SKM-1 (cell line): ENCODE data around the gene SGCE.

Source experiments
- DNase-seq: peaks from one replicate; lab custom pipeline; 2025; ENCODE audit not compliant: unreplicated experiment; lab: John Stamatoyannopoulos, UW

SGCE gene

GRCh38 chr7:94658826-94659225 is 2.9 kb upstream of the SGCE start:
- no peak for DNase-seq

- peak; percentile 74 for DNase-seq
Measured at GRCh38 chr7:94657771-94658693, 2.1 kb upstream of the SGCE start.

DNA sequence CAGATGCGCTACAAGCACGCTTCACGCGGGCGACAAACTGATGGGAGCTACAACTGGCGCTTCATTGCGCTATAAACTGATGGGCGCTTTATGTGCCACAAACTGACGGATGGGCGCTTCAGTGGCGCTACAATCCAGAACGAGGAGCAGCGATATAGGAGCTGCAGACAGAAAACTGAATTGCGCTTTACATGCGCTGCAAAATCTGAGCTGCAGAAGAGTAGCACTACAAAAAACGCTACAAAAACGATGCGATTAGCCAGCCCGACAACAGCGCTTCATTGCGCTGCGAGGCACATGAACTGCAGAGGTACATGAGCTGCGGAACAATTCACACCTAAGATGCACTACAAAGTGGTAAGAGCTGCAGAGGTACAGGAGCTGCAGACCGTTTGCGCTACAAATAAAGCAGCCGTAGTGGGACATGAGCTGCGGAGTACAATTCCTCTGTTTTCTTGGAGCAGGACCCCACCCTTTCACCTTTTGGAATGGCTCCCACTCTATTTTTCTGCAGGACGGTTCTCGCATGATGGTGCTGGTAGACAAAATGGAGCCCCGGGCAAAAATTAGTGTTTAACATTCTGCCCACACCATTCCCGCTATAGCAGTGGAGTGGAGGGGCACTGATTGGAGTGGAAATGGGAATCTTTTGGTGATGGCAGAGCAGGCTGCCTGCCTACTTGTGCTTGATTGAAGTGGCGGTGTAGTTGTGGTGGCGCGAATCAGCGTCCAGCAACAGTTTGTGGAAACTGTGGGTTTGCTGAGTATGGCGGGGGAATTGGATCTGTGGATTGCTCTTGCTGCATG is 1.2 kb upstream of the SGCE start:
- DNase-seq: no peak

- no peak for DNase-seq
Measured at GRCh38 chr7:94656658-94656924, 658 bp upstream of the SGCE start.

- no peak for DNase-seq
Measured at GRCh38 chr7:94655126-94655847, 646 bp downstream of the SGCE start.

DNA sequence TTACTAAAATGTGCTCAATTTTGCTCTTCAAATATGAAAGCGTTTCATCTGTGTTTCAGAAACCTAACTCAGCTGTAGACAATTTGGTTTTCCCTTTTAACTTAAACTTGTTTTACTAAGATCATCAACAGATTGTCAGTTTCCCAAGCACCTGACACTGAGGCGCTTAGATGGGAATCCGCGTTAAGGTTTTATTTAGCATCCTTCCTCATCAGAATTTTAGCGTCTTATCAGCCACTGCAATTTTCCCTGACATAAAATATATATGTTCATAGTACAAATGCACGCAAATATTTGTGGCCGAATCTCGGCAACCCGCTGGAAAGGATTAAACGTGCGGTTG is 1.2 kb downstream of the SGCE start:
- no peak for DNase-seq

DNA sequence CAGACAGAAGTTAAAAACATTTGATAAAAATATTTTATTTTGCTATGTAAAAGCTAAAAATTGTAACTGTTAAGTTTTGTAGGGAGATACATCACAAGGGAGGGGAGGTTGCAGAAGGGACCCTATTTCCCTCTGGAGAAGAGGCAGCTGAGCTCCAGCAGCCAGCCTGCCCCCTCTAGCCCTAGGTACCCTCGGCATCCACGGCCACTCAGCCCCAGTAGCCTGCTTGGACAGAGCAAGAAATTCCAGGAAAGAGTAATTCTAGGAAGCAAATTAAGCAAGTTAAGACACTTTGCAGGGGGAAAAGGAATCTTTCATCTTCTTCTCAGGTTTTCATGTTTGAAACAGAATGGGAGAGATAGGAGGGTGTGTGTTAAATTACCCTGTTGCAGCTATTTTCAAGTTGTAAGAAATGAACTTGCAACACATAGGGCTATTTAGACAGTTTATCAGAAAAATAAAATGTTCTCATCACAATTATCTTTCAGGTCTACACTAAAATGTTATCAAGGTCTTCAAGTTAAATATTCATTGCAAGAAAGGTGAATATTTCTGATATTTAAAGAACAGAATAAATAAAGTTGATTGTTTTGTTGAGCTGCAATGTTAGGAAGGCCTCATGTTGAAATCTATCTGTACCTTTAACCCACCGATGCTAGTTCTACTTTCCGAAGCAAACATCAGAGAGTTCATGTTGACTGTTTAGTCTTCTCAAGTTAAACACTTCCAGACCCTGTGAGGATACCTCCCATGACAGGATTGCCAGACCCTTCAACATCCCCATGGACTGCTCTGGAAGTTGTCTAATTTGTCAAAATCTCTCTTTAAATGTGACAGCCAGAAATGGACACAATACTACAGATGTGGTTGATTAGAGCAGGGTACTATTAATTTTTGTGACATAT is 5.5 kb downstream of the SGCE start:
- DNase-seq: no peak

- DNase-seq: no peak
Measured at GRCh38 chr7:94649450-94649849, 6.5 kb downstream of the SGCE start.

DNA sequence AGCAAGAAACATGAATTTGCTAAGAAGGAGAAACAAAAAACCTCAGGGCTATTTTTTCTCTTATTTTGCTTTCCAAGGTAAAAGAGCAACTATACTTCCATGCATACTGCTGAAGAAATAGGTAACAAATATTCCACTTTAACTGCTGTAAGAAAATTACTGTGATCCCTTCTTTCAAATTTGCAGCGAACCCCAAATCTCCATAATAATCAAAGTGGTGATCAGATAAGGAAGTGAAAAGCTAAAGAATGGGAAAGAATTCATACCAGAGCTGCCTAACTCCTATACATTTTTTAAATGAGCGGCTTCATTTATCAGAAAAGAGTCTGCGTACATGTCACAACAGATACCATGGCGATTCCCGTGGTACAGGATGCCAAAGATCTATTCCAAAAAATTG is 7.2 kb downstream of the SGCE start:
- no peak for DNase-seq

- DNase-seq: no peak
Measured at GRCh38 chr7:94647295-94647694, 8.6 kb downstream of the SGCE start.

GRCh38 chr7:94643771-94644545 is 12.0 kb downstream of the SGCE start:
- no peak for DNase-seq

DNA sequence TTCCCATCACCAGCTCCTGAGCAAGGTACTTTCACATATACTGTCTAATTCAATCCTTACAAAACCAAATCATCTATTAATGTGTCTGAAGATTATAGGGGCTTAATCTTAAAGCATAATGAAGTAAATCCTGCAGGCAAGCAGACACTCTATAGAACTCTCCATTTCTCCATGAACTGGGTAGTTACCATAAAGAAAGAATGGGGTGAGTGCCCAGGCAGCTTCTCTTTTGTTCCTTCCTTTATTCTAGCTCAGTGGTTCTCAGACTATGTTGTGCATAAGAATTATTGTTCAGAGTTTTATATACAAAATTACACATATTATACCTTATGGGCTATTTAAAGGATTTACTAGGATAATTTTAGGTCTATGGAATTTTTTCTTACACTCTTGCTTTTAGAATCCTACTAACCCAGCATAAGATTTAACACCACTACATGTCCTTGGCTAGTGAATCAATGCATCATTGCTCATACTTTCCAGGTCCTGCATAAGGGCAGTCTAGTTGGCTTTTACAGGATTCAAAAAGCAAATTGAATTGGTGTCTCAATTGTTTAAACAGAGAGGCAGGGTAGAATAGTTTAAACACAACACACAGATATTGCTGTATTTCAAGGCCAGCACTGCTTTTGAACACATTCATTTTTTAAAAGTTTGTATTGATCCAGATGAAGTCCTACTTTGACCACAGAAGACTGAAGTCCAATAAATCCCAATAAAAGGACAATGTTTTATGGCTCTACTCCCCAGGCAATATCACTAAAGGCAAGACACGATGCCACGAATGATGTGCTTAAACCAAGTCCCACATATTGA is 12.9 kb downstream of the SGCE start:
- no peak for DNase-seq

DNA sequence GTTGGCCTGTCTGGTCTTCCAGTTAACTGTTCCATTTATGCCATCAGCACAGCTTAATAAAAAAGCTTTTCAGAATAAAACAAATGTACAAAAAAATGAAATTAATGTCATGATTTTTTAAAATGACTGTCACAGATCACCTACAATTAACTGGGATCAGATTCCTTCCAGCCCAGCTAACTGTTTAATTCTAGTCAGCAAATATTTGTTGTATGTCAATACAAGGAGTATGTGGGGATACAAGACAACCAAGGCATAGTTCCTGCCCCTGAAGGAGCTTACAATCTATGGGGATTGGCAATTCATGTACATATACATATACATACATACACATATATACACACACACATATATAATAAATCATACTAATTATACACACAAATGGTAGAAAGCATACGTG is 16.5 kb downstream of the SGCE start:
- DNase-seq: no peak

DNA sequence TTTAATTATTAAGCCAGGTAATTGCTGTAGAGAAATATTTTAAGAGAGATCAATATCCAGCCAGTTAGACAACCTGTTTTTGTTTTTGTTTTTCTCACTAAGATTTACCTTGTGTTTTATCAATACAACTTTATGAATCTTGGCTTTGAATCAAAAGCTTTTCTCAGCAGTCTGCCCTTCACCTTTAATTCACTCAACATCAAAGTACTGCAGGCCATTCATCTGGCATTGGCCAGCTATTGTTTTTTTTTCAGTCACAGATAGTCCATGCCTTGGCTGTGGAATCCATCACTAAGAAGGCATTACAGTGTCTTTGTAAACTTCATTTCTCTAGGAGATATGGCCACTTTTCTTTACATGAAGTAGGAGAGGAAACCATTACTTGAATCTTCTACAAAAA is 20.2 kb downstream of the SGCE start:
- DNase-seq: no peak

GRCh38 chr7:94634502-94634901 is 21.4 kb downstream of the SGCE start:
- DNase-seq: no peak

DNA sequence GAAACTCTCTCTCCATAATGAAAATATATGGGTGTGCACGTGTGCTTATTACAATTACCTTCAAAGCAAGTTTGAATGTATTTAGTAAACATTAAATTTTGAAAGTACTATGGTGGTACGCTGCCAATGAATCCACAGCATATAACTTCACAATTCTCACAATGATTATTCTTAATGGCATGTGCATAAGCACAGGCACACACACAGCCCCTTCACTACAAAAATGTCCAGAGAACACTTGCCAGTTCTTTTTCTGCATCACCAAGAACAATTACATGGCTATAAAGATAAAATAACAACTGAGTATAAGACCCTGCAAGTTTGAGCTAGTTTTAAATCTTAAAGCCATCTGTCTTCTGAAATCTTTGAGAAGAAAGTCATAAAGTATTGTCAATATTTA is 22.2 kb downstream of the SGCE start:
- no peak for DNase-seq

GRCh38 chr7:94633014-94633341 is 23.0 kb downstream of the SGCE start:
- no peak for DNase-seq

GRCh38 chr7:94632338-94633013 is 23.5 kb downstream of the SGCE start:
- no peak for DNase-seq

DNA sequence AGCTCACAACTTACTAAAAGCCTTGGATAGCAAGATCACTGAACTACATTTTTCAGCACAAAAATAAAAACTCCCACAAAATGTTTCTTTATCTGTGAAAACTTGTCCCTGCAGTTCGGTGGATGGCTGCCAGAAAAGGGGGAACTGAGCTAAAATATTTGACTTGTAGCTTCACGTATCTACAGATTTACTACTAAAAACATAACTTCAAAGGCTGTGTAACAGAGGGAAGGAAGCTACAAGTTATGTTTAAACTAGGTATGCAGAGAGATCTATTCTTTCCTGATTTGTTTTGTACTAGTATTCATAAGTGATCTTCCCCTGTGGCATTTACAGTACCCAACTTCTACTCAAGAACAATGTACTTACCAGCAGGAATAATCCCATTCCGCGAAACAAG is 25.1 kb downstream of the SGCE start:
- no peak for DNase-seq
